SU-DHL-6 (cell line): ENCODE data around the gene THOC2.

Experiments
- CTCF ChIP-seq: fragments of 200-600 bp; sonication (generic); IDR thresholded peaks from one replicate; pipeline ENCODE4 v1.5.1; 2017; ENCODE audit warnings: antibody characterized with exemption, mild to moderate bottlenecking, low read length, moderate library complexity; ENCODE audit not compliant: insufficient read depth, poor library complexity, severe bottlenecking
- EZH2phosphoT487 ChIP-seq: fragments of 200-600 bp; sonication (generic), shearing (Covaris generic); conservative IDR thresholded peaks from 2 replicates; pipeline ENCODE4 v1.6.1; 2018; ENCODE audit warnings: mild to moderate bottlenecking, antibody characterized with exemption, low read length, moderate library complexity, mixed read lengths

GRCh38 chrX:123648028-123648810 is 84.6 kb downstream of the THOC2 start:
- no peak for TF ChIP-seq CTCF
- no peak for TF ChIP-seq EZH2phosphoT487
